Measurements from ENCODE around the gene MFSD1.
"Not testable (repeated sequence)": the region's sequence is repeated elsewhere in the genome, so short reads cannot be mapped to it uniquely, and the experiment has no call there.

MFSD1 gene

GRCh38 chr3:158774965-158775364 lies 26.9 kb upstream of the MFSD1 start:
- in situ Hi-C loops (cut with HindIII; ENCODE audit: low pct_ligation_motif_present, low pct_unique_long_range_greater_than_20kb, low sequenced_read_pairs) = loop anchor here (25.0 kb wide), 1 partner anchor 113 kb away; the partner anchor contains the start of gene LXN
- DNase-seq = no peak

DNA sequence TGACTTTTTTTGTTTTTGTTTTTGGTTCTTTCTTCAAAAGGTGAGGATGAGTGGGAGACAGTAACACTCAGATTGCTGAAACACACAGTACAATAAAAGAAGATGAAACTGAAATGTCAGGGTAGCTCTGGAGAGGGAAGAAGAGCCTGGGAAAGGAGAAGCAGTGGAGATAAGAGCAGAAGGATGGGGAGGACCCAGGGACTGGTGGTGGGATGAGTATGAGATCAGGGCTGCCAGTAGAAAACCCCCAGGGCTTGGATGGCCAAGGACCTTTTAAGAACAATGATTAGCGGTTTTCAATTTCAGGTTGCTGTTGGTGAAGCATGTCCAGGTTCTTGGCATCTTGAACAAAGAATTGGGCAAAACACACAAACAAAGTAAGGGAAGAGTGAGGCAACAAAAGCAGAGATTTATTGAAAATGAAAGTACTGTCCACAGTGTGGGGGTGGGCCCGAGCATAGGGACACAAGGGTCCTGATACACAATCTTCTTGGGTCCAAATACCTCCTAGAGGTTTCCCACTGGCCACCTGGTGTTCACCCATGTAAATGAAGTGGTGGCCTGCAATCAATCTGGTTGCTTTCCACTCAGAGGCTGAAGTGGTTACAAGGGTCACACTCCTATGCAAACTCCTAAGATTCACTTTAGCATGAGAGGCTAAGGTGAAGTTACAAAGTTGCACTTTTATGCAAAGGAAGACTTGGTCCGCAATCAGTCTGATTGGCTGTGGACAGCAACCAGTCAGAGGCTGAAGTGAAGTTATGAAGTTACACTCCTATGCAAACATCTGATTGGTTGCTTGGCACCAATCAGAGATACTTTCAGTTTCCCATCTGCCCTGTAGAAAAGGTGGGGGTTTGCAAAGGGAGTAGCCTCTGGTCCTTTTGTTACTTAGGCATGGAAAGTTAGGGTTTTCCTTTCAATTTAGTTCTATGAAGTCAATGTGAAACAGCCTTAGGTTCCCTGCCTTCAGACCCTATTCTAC lies 26.1 kb upstream of the MFSD1 start:
- DNase-seq = no peak
- in situ Hi-C loops (cut with HindIII; ENCODE audit: low pct_ligation_motif_present, low pct_unique_long_range_greater_than_20kb, low sequenced_read_pairs) = loop anchor here (25.0 kb wide), 1 partner anchor 113 kb away; the partner anchor contains the start of gene LXN

DNA sequence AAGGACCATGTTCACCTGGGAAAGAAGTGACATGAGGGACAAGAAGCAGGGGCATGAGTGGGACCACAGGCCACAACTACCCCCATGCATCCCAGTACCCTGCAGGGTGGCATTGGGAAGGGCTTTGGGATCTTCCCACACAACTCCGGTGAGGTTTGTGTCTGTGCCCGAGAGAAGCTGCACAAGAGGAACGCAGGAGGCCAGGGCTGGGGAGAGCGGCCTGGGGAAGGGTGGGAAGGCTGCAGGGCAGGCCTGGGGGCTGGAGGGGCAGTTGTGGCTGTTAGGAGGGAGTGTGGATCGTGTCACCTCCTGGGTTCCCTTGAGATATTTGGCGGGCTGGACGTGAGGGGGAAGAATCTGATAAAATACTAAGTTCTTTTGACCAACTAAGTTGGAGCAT lies 25.3 kb upstream of the MFSD1 start:
- DNase-seq = no peak
- in situ Hi-C loops (cut with HindIII; ENCODE audit: low pct_ligation_motif_present, low pct_unique_long_range_greater_than_20kb, low sequenced_read_pairs) = loop anchor here (25.0 kb wide), 1 partner anchor 114 kb away; the partner anchor contains the start of gene LXN

DNA sequence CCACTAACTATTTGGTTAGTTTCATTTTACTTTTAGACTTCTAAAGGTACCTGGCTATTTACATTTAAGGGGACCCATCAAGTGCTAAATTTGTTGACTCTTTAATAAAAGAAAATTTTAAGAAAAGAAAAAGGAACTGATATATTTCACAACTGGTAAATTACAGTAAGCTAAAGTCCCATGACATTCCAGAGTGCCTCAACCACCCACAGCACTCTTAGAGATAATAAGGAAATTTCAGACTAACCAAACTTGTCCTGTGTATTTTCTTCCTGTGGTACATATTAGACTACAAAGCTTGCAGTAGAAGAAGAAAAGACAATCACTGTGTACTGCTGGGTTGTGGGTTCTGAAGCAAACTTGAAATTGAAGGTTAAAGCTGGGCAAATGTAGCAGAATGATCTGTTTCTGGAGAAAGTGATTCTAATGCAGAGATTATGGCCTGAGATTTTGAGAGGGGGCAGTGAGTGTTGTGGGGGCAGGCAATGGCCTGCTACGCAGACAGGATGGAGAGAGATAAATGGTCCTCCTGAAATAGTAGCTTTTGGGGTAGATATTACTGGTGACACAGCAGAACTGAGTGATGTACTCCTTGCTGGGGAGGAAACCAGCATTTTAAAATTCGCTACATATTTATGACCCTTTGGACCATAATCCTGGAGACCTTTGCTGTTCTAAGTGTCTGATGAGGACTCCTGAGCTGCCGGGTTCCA lies 24.5 kb upstream of the MFSD1 start:
- DNase-seq = no peak
- in situ Hi-C loops (cut with HindIII; ENCODE audit: low pct_ligation_motif_present, low pct_unique_long_range_greater_than_20kb, low sequenced_read_pairs) = loop anchor here (25.0 kb wide), 1 partner anchor 115 kb away; the partner anchor contains the start of gene LXN

DNA sequence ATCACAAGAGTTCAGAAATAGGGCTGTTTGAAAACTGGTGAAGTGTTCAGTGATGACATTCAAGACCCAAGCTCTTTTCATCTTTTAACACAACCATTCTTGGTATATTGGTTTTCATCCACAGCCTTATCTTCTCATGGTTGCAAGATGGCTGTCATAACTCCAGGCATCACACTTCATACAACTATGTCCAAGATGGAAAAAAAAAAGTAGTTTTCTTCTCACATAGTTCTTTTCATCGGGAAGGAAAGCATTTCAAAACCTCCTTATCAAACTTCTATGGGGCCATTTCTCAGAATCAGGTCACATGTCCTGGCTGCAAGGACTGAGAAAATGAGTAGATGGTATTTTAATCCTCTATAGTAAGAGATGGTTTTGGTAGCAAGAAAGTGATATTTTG lies 21.1 kb upstream of the MFSD1 start:
- in situ Hi-C loops (cut with HindIII; ENCODE audit: low pct_ligation_motif_present, low pct_unique_long_range_greater_than_20kb, low sequenced_read_pairs) = loop anchor here (25.0 kb wide), 1 partner anchor 118 kb away; the partner anchor contains the start of gene LXN
- DNase-seq = no peak

GRCh38 chr3:158781191-158781590 lies 20.7 kb upstream of the MFSD1 start:
- in situ Hi-C loops (cut with HindIII; ENCODE audit: low pct_ligation_motif_present, low pct_unique_long_range_greater_than_20kb, low sequenced_read_pairs) = loop anchor here (25.0 kb wide), 1 partner anchor 119 kb away; the partner anchor contains the start of gene LXN
- no peak for DNase-seq

- no peak for DNase-seq
- in situ Hi-C loops (cut with HindIII; ENCODE audit: low pct_ligation_motif_present, low pct_unique_long_range_greater_than_20kb, low sequenced_read_pairs) = loop anchor here (25.0 kb wide), 1 partner anchor 120 kb away; the partner anchor contains the start of gene LXN
Observed at GRCh38 chr3:158781849-158782248, 20.0 kb upstream of the MFSD1 start.

- in situ Hi-C loops (cut with HindIII; ENCODE audit: low pct_ligation_motif_present, low pct_unique_long_range_greater_than_20kb, low sequenced_read_pairs) = loop anchor here (25.0 kb wide), 1 partner anchor 120 kb away; the partner anchor contains the start of gene LXN
- no peak for DNase-seq
Observed at GRCh38 chr3:158782283-158782989, 19.4 kb upstream of the MFSD1 start.

DNA sequence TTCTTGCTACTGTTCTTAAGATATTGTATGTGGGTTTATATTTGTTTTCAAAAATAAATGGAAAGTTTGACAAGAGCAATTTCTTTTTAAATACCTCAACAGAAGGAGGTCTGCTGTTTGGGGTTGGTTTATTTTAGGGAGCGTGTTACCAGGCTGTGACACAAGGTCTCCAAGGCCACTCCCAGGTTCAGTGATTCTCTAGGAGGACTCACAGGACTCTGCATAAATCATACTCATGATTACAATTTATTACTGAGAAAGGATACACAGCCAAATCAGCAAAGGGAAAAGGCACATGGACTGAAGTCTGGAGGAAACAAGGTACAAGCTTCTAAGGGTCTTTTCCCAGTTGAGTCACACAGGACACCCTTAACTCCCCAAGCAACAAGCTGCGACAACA lies 18.8 kb upstream of the MFSD1 start:
- in situ Hi-C loops (cut with HindIII; ENCODE audit: low pct_ligation_motif_present, low pct_unique_long_range_greater_than_20kb, low sequenced_read_pairs) = loop anchor here (25.0 kb wide), 1 partner anchor 121 kb away; the partner anchor contains the start of gene LXN
- no peak for DNase-seq

DNA sequence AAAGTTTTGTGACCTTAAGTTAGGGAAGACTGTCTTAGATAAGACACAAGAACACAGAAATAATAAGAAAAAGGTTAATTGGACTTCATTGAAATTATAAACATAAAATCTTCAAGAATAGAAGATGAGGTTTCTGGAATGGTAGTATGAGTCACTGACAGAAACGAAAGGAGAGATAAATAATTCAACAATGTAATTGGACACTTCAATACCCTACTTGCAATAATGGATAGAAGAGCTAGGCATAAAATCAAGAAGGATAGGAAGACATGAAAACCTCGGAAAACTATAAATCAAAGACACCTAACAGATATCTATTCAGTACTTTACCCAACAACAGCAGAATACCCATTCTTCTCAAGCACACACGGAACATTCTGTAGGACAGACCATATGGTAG lies 15.9 kb upstream of the MFSD1 start:
- in situ Hi-C loops (cut with HindIII; ENCODE audit: low pct_ligation_motif_present, low pct_unique_long_range_greater_than_20kb, low sequenced_read_pairs) = loop anchor here (25.0 kb wide), 1 partner anchor 124 kb away; the partner anchor contains the start of gene LXN
- DNase-seq = no peak

- DNase-seq = no peak
- in situ Hi-C loops (cut with HindIII; ENCODE audit: low pct_ligation_motif_present, low pct_unique_long_range_greater_than_20kb, low sequenced_read_pairs) = loop anchor here (25.0 kb wide), 1 partner anchor 126 kb away; the partner anchor contains the start of gene LXN
Observed at GRCh38 chr3:158788446-158788845, 13.4 kb upstream of the MFSD1 start.

DNA sequence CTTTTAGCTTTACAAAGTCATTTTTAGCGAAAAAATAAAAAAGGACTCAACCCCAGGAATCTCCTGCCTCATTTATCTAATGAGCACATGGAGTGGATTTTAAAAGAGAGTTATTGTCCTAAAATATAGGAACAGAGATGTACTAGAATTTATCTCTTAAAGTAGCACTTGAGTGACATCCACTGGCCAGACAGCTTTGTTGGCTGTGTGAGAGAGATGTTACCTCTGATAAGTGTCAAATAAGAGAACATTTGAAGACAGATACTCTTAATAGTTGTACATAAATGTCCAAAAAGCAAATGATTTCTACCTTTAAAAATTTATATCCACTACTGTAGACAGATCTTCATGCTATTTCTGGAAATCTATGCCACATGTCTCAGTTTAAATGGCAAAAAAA lies 12.3 kb upstream of the MFSD1 start:
- peak; percentile 64 for DNase-seq
- in situ Hi-C loops (cut with HindIII; ENCODE audit: low pct_ligation_motif_present, low pct_unique_long_range_greater_than_20kb, low sequenced_read_pairs) = loop anchor here (25.0 kb wide), 1 partner anchor 127 kb away; the partner anchor contains the start of gene LXN

DNA sequence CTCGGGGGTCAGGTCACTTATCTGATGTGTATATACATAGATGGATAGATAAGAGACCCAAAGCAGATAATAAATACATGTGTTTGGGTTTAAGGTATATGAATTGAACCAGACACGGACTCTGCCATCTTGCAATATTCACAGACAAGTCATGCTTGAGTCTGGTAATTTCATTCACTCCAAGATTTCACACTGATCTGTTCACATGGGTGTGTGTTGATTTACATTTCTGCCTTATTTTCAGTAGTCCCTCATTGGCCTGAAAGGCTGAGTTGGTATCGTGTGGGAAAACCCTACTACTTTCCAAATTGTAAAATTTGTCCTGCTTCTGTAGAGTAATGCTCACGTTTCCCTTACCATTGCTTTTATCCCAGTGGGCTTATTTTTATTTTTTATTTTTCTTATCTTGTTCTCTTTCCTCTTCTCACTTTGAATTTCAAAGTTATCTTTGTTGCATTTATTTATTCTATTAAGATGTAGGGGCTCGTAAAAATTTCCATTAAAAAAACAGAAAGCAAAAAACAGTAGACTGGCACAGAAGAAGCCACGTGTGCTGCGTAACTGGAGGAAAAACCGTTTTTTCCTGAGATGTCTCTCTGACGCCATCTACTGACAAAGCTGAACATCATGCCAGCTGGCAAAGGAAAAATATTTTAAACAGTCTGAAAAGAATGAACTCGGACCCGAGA lies 10.8 kb upstream of the MFSD1 start:
- peak; percentile 76 for DNase-seq
- in situ Hi-C loops (cut with HindIII; ENCODE audit: low pct_ligation_motif_present, low pct_unique_long_range_greater_than_20kb, low sequenced_read_pairs) = loop anchor here (25.0 kb wide), 1 partner anchor 129 kb away; the partner anchor contains the start of gene LXN

DNA sequence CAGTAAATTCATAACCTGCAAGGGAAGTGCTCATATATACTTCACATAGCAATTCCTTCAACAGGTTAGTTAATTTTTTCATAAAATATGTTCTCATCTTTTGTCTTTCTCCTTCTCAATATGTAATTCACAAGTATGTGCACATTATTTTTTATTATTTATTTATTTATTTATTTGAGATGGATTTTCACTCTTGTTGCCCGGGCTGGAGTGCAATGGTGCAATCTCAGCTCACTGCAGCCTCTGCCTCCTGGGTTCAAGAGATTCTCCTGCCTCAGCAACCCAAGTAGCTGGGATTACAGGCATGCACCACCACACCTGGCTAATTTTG lies 10.3 kb upstream of the MFSD1 start:
- DNase-seq = not testable (repeated sequence)
- in situ Hi-C loops (cut with HindIII; ENCODE audit: low pct_ligation_motif_present, low pct_unique_long_range_greater_than_20kb, low sequenced_read_pairs) = loop anchor here (25.0 kb wide), 1 partner anchor 129 kb away; the partner anchor contains the start of gene LXN

DNA sequence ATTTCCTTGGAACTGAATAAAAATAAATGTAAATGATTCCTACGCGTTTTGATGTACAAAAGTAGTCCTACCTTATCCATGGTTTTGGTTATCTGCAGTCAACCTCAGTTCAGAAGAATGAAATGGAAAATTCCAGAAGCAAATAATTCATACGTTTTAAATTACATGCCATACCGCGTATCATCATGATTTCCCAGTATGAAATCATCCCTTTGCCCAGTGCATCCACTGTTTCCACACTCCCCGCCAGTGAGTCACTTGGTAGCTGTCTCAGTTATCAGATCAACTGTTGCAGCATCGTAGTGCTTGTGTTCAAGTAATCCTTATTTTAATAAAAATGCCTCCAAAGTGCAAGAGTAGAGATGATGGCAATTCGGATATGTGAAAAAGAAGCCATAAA lies 9.1 kb upstream of the MFSD1 start:
- in situ Hi-C loops (cut with HindIII; ENCODE audit: low pct_ligation_motif_present, low pct_unique_long_range_greater_than_20kb, low sequenced_read_pairs) = loop anchor here (25.0 kb wide), 1 partner anchor 130 kb away; the partner anchor contains the start of gene LXN
- DNase-seq = peak; percentile 47

GRCh38 chr3:158794206-158794605 lies 7.6 kb upstream of the MFSD1 start:
- in situ Hi-C loops (cut with HindIII; ENCODE audit: low pct_ligation_motif_present, low pct_unique_long_range_greater_than_20kb, low sequenced_read_pairs) = loop anchor here (25.0 kb wide), 1 partner anchor 132 kb away; the partner anchor contains the start of gene LXN

DNA sequence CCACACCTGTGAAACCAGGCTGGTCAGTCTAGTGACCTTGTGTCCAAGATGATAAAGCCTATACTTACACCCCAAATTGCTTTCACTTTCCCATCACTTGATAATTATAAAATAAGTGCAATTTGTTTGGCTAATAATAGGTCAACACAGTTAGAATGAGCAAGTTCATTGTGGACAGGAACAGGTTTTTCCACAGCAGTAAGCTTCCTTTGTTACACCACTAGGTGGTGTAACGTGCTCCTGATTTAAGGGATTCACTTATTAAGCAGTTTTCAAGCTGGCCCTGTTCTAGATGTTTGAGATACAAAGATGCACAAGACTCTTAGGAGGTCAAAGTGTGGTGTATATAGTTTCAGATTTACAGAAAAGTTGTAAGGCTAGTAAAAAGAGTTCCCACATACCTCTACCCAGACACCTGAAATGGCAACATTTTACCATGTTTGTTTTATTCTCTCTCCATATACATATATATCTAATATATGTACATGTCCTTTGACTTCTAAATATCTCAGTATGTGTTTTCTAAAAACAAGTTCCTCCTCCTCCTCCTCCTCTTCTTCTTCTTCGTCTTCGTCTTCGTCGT lies 6.8 kb upstream of the MFSD1 start:
- DNase-seq = peak; percentile 40
- in situ Hi-C loops (cut with HindIII; ENCODE audit: low pct_ligation_motif_present, low pct_unique_long_range_greater_than_20kb, low sequenced_read_pairs) = loop anchor here (25.0 kb wide), 1 partner anchor 133 kb away; the partner anchor contains the start of gene LXN

More at GRCh38 chr3:158794206-158794605, 7.6 kb upstream of the MFSD1 start:
- no peak for DNase-seq
